Hematopoietic multipotent progenitor cell treated with erythropoietin and hydrocortisone succinate and interleukin-3 and kit ligand, for 4 days (in vitro differentiated cells): ENCODE results near the gene UBE2Q1.

Experiments used
- DNase-seq: peaks from one replicate; pipeline ENCODE4 v3.0.0-alpha.2; 2015

The UBE2Q1 gene

DNA sequence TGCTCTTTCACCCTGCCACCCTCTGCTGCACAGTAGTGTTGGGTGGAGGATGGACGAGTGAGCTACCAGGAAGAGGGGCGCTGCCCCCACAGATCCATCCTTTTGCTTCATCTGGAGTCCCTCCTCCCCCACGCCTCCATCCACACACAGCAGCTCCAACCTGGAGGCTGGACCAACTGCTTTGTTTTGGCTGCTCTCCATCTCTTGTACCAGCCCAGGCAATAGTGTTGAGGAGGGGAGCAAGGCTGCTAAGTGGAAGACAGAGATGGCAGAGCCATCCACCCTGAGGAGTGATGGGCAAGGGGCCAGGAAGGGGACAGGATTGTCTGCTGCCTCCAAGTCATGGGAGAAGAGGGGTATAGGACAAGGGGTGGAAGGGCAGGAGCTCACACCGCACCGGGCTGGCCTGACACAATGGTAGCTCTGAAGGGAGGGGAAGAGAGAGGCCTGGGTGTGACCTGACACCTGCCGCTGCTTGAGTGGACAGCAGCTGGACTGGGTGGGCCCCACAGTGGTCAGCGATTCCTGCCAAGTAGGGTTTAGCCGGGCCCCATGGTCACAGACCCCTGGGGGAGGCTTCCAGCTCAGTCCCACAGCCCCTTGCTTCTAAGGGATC is 17.6 kb upstream of the UBE2Q1 start:
- no peak for DNase-seq

GRCh38 chr1:154575147-154575927 is 16.9 kb upstream of the UBE2Q1 start:
- DNase-seq: no peak

- DNase-seq: peak; percentile 67
These were observed 16.3 kb upstream of the UBE2Q1 start for GRCh38 chr1:154574716-154575115.

GRCh38 chr1:154573168-154573510 is 14.7 kb upstream of the UBE2Q1 start:
- no peak for DNase-seq

DNA sequence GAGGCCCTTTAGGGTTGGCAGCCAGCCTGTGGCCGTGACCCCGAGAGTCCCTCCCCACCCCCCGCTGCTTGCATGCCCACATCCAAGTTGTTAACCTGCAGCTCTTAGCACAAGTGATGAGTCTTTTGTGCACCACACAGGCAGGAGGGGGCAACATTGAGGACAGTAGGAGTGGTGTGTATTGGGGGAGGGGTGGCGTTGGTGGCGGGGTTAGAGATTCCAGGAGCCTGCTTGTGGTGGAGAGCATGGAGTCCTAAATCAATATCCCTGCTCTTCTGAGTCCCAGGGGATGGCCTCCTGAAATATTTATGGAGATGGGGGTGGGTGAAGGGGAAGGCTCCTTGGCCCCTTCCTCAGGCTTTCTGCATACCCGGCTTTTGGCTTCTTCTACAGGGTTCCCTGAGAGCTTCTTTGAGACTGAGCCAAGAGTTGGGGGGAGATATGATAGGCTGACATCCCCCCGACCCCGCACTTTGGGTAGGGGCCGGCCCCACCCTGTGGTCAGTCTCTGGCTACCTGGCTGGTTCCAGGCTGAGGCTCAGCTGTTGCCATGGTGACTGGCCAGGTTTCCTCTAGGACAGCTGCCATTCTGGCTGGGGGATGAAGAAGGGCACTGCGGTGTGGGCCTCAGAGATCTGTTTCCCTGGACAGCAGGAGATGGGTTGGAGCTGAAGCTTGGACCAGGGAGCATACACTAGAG is 14.2 kb upstream of the UBE2Q1 start:
- no peak for DNase-seq

- no peak for DNase-seq
These were observed 13.5 kb upstream of the UBE2Q1 start for GRCh38 chr1:154571964-154572288.

DNA sequence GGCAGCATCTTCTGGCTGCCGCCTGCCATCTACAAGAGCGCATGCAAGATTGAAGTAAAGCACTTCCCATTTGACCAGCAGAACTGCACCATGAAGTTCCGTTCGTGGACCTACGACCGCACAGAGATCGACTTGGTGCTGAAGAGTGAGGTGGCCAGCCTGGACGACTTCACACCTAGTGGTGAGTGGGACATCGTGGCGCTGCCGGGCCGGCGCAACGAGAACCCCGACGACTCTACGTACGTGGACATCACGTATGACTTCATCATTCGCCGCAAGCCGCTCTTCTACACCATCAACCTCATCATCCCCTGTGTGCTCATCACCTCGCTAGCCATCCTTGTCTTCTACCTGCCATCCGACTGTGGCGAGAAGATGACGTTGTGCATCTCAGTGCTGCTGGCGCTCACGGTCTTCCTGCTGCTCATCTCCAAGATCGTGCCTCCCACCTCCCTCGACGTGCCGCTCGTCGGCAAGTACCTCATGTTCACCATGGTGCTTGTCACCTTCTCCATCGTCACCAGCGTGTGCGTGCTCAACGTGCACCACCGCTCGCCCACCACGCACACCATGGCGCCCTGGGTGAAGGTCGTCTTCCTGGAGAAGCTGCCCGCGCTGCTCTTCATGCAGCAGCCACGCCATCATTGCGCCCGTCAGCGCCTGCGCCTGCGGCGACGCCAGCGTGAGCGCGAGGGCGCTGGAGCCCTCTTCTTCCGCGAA is 12.9 kb upstream of the UBE2Q1 start:
- no peak for DNase-seq

DNA sequence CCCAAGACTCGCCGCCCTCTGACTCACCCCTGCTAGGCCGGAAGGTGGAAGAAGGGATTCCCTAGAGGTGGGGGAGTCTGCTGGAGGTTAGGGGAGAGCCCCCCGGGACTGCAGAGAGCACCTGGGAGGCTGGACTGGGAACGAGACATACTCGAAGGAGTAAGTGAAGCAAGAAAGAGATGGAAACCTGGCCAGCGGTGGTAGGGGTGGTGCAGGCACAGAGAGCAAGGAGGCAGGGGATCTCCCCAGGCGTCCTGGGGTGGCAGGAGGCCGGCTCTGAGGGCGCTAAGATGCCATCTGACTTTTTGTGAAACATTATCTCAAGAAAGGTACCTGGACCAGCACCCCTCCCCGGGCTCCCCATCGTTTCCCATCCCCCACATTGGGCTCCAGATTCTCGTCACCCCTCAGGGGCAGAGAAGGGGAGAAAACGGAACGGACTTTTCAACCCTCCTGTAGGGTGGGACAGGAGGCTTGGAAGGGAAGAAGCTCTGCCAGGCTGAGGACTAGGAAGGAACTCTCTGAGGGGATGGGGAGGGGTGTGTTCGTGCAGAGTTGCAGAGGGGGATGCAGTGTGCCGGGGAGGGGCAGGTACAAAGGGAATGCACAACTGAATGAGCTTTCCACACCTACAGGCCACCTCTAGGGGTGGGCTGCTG is 9.8 kb upstream of the UBE2Q1 start:
- DNase-seq: no peak

DNA sequence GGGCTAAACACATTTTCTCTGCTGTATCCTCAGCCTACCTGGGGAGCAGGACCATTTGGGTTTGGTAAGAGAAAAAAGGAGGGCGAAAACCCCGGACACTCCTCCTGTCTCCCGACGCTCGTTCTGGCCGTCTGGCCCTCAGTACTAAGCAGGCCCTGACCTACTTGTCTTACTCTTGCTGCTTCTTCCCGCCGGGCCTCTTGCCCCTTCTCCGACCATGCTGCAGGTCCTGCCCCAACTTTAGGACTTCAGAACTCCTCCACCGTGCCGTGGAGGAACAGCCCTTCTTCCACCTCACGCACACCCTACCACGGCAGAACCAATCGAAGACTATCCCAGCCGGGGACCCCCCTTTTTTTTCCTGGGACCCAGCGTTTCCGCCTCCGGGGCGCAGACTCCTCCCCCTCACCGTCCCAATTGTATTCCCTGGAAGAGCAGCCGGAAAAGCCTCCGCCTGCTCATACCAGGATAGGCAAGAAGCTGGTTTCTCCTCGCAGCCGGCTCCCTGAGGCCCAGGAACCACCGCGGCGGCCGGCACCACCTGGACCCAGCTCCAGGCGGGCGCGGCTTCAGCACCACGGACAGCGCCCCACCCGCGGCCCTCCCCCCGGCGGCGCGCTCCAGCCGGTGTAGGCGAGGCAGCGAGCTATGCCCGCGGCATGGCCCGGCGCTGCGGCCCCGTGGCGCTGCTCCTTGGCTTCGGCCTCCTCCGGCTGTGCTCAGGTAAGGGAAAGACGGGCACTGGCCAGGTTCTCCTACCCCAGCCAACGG is 9.1 kb upstream of the UBE2Q1 start, which contains the start of gene CHRNB2:
Gene CHRNB2, plus strand, starts transcription at position 393 of the 771 bp plus-strand sequence. Its CDS starts 267 bp downstream, at position 660.
- peak; percentile 79 for DNase-seq

DNA sequence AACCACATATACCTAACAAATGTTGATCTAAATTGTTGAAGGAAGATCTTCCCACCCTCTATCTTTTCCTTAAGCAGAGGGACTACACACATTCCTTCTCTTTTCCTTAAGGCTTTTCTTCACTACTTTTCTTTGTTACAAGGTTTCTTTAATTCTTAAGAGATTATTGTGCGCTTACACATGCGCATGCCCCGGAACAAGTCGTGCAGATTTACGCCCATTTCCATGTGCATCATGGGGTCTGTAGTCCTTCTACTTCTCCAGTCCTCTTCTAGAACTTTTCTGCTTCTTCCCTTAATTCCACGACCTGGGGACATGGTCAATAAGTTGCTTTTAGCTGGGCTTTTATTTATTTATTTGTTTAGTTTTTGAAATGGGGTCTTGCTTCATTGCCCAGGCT is 7.4 kb upstream of the UBE2Q1 start:
- DNase-seq: no peak

GRCh38 chr1:154559466-154560044 is 1.1 kb upstream of the UBE2Q1 start:
- DNase-seq: peak; percentile 96

- peak; percentile 100 for DNase-seq
These were observed 431 bp upstream of the UBE2Q1 start for GRCh38 chr1:154558720-154559465.

GRCh38 chr1:154557248-154557938 is 1.1 kb downstream of the UBE2Q1 start:
- no peak for DNase-seq

- no peak for DNase-seq
These were observed 2.0 kb downstream of the UBE2Q1 start for GRCh38 chr1:154556422-154556821.

- DNase-seq: no peak
These were observed 5.1 kb downstream of the UBE2Q1 start for GRCh38 chr1:154553056-154554030.

DNA sequence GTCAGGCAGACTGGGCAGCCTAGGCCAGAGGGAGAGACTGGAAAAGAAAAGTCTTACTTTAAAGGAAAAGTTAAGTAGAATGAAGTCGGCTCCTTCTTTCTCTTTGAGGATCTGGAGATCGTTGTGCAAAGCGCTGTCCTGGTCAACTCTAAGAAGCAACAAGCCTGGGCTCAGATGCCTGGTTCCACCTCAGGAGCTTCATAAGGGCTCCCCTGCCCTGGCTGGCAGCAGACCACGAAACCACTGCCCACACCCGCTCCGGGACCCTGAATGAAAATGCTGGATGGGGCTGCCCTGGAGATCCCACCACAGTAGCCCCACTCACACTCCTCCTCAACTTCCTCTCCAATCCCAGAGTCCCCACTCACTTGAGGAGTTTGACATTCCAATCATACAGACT is 6.4 kb downstream of the UBE2Q1 start:
- no peak for DNase-seq

- DNase-seq: no peak
These were observed 7.0 kb downstream of the UBE2Q1 start for GRCh38 chr1:154551474-154551873.

DNA sequence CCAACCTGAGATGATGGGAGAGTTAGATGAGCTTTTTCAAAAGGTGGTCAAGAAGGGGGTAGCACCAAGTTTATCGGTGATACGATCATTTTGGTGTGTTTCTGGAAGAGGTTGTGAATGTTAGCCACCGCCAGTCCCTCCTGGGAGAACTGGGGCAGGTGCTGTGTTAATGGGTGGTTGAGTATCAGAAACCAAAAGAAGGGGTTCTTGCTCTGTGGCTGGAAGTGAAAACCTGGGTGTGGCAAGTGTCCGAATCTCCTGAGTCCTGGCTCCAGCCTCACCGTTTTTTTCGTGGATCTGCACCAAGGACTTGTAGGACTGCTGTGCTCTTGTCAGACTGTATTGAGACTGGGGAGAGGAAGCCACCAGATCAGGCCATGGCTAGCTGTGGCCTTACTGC is 7.8 kb downstream of the UBE2Q1 start:
- DNase-seq: no peak

- DNase-seq: no peak
These were observed 8.4 kb downstream of the UBE2Q1 start for GRCh38 chr1:154550070-154550469.
